Mesenchymal stem cell (in vitro differentiated cells and primary cell): ENCODE data around the gene KRT76.

Experiments used
- DNase-seq: peaks from one replicate; pipeline ENCODE4 v3.0.0-alpha.2; 2013
- H2AFZ ChIP-seq: one replicate; pipeline ENCODE4 v1.6.1; 2013; ENCODE audit warnings: low read depth, mild to moderate bottlenecking, control low read depth, inconsistent platforms, low read length, moderate library complexity
- H2AK5ac ChIP-seq: 2 replicates; pipeline ENCODE4 v1.6.1; 2013; ENCODE audit warnings: low read length, moderate library complexity, mild to moderate bottlenecking, inconsistent platforms; ENCODE audit not compliant: severe bottlenecking
- H2BK120ac ChIP-seq: one replicate; pipeline ENCODE4 v1.6.1; 2013; ENCODE audit warnings: low read depth, mild to moderate bottlenecking, inconsistent platforms, low read length, moderate library complexity
- H2BK12ac ChIP-seq, 2 experiments: one replicate each; pipeline ENCODE4 v1.6.1; 2013; ENCODE audit warnings: inconsistent platforms in 2 of 2, low read length in 2 of 2, mild to moderate bottlenecking in 2 of 2, moderate library complexity in 2 of 2, control low read depth in 1 of 2
- H2BK15ac ChIP-seq: one replicate; pipeline ENCODE4 v1.6.1; 2013; ENCODE audit warnings: mild to moderate bottlenecking, low read depth, inconsistent platforms; ENCODE audit not compliant: poor library complexity, severe bottlenecking
- H2BK5ac ChIP-seq: 2 replicates; pipeline ENCODE4 v1.6.1; 2013; ENCODE audit warnings: low read depth, mild to moderate bottlenecking, low read length, control low read depth, inconsistent platforms; ENCODE audit not compliant: poor library complexity, severe bottlenecking
- H3K14ac ChIP-seq, 2 experiments: one replicate each; pipeline ENCODE4 v1.6.1; 2013; ENCODE audit warnings: inconsistent platforms in 2 of 2, low read length in 2 of 2, control low read depth in 1 of 2, mild to moderate bottlenecking in 1 of 2, moderate library complexity in 1 of 2
- H3K18ac ChIP-seq, 2 experiments: one replicate each; pipeline ENCODE4 v1.6.1; 2013; ENCODE audit warnings: inconsistent platforms in 2 of 2, low read length in 2 of 2, control low read depth in 1 of 2, low read depth in 1 of 2, mild to moderate bottlenecking in 1 of 2
- H3K23ac ChIP-seq, 2 experiments: one replicate each; pipeline ENCODE4 v1.6.1; 2013; ENCODE audit warnings: inconsistent platforms in 2 of 2, low read length in 2 of 2, mild to moderate bottlenecking in 2 of 2, moderate library complexity in 2 of 2, control low read depth in 1 of 2
- H3K27ac ChIP-seq: 2 replicates; pipeline ENCODE4 v1.5.1; 2013; ENCODE audit warnings: mild to moderate bottlenecking, moderate library complexity, low read length, control low read depth, inconsistent platforms; ENCODE audit not compliant: poor library complexity, severe bottlenecking
- H3K27me3 ChIP-seq, 2 experiments: 2 replicates each; pipeline versions ENCODE4 v1.6.1 to v1.7.0; 2013; ENCODE audit warnings: low read length in 2 of 2, mild to moderate bottlenecking in 2 of 2, moderate library complexity in 2 of 2, control low read depth in 1 of 2, inconsistent platforms in 1 of 2; ENCODE audit not compliant: control insufficient read depth in 1 of 2, insufficient read depth in 1 of 2
- H3K36me3 ChIP-seq, 2 experiments: 2 replicates each; pipeline versions ENCODE4 v1.6.1 to v1.7.0; 2013; ENCODE audit warnings: low read length in 2 of 2, control low read depth in 1 of 2, inconsistent platforms in 1 of 2, low read depth in 1 of 2, mild to moderate bottlenecking in 1 of 2; ENCODE audit not compliant: insufficient read depth in 2 of 2, control insufficient read depth in 1 of 2
- H3K4ac ChIP-seq, 2 experiments: one replicate each; pipeline ENCODE4 v1.6.1; 2013; ENCODE audit warnings: inconsistent platforms in 2 of 2, low read length in 2 of 2, mild to moderate bottlenecking in 2 of 2, moderate library complexity in 2 of 2, control low read depth in 1 of 2, low read depth in 1 of 2
- H3K4me1 ChIP-seq: 2 replicates; pipeline ENCODE4 v1.6.1; 2013; ENCODE audit warnings: low read depth, low read length, control low read depth; ENCODE audit not compliant: control insufficient read depth, insufficient read depth
- H3K4me2 ChIP-seq: 2 replicates; pipeline ENCODE4 v1.6.1; 2013; ENCODE audit warnings: low read length, mild to moderate bottlenecking, inconsistent platforms; ENCODE audit not compliant: poor library complexity, severe bottlenecking
- H3K4me3 ChIP-seq, 2 experiments: 2 replicates each; pipeline versions ENCODE4 v1.5.1 to v1.7.0; 2013; ENCODE audit warnings: low read length in 2 of 2, mild to moderate bottlenecking in 2 of 2, control low read depth in 1 of 2, low read depth in 1 of 2; ENCODE audit not compliant: insufficient read depth in 1 of 2
- H3K79me1 ChIP-seq: replicated peaks from 2 replicates; pipeline ENCODE4 v1.6.1; 2013; ENCODE audit warnings: mild to moderate bottlenecking, control low read depth, low read length, inconsistent platforms; ENCODE audit not compliant: poor library complexity, severe bottlenecking
- H3K9ac ChIP-seq: 2 replicates; pipeline ENCODE4 v1.7.0; 2013; ENCODE audit warnings: mild to moderate bottlenecking, low read length, moderate library complexity
- H3K9me3 ChIP-seq: 2 replicates; pipeline ENCODE4 v1.7.0; 2013; ENCODE audit warnings: mild to moderate bottlenecking, low read length; ENCODE audit not compliant: control insufficient read depth
- H4K8ac ChIP-seq: one replicate; pipeline ENCODE4 v1.6.1; 2013; ENCODE audit warnings: inconsistent platforms, mild to moderate bottlenecking, low read length, moderate library complexity
- H4K91ac ChIP-seq: one replicate; pipeline ENCODE4 v1.6.1; 2013; ENCODE audit warnings: mild to moderate bottlenecking, low read length, inconsistent platforms
- WGBS: methylation state at CpG from one replicate; pipeline ENCODE4 v1.1.7; 2013; ENCODE audit warnings: mixed read lengths; 5-methylcytosine and 5-hydroxymethylcytosine counted together

Gene KRT76

GRCh38 chr12:52782502-52782901, 5.4 kb upstream of the KRT76 start:
- Histone ChIP-seq H3K36me3 (no peaks in the 10 kb centered on the region), H3K23ac (no peak overlapping the region), H3K9ac (no peak overlapping the region), H3K4ac (no peak overlapping the region), H2BK15ac (no peak overlapping the region), H3K4me3 (no peak overlapping the region), H4K8ac (no peak overlapping the region), H3K9me3 (no peaks in the 10 kb centered on the region), H2AFZ (no peak overlapping the region), H4K91ac (no peak overlapping the region), H3K4me1 (no peaks in the 10 kb centered on the region), H2BK120ac (no peak overlapping the region), H2BK12ac (no peak overlapping the region), H3K14ac (no peak overlapping the region), H3K27me3 (peaks cover 47 to 84% of the 10 kb centered on the region in 2 experiments), H3K4me2 (no peak overlapping the region), H3K18ac (no peak overlapping the region), H3K27ac (no peak overlapping the region), H2AK5ac (no peak overlapping the region), H3K79me1 (no peaks in the 10 kb centered on the region), H2BK5ac (no peak overlapping the region)
- DNase-seq: no peak
- WGBS: 83% methylated on average over 4 of the region's 4 CpGs

- Histone ChIP-seq H2BK15ac (no peak overlapping the region), H3K4ac (no peak overlapping the region), H3K27me3 (peaks cover 44 to 84% of the 10 kb centered on the region in 2 experiments), H3K9me3 (no peaks in the 10 kb centered on the region), H2BK12ac (no peak overlapping the region), H3K4me1 (no peaks in the 10 kb centered on the region), H2BK120ac (no peak overlapping the region), H2AK5ac (no peak overlapping the region), H3K36me3 (no peaks in the 10 kb centered on the region), H3K79me1 (no peaks in the 10 kb centered on the region), H2AFZ (no peak overlapping the region), H2BK5ac (no peak overlapping the region), H3K18ac (no peak overlapping the region), H3K14ac (no peak overlapping the region), H3K4me3 (no peak overlapping the region), H3K4me2 (no peak overlapping the region), H4K8ac (no peak overlapping the region), H3K27ac (no peak overlapping the region), H3K23ac (no peak overlapping the region), H4K91ac (no peak overlapping the region), H3K9ac (no peak overlapping the region)
- no peak for DNase-seq
- 30% methylated on average over 2 of the region's 4 CpGs for WGBS
Observed at GRCh38 chr12:52781399-52782082, 4.4 kb upstream of the KRT76 start.

GRCh38 chr12:52779914-52780313, 2.8 kb upstream of the KRT76 start:
- Histone ChIP-seq H2BK120ac (no peak overlapping the region), H3K4me2 (no peak overlapping the region), H2AFZ (no peak overlapping the region), H3K4me1 (no peaks in the 10 kb centered on the region), H3K27me3 (peaks cover 48 to 90% of the 10 kb centered on the region in 2 experiments), H2BK15ac (no peak overlapping the region), H3K9ac (no peak overlapping the region), H3K4me3 (no peak overlapping the region), H3K14ac (no peak overlapping the region), H3K23ac (no peak overlapping the region), H2BK12ac (no peak overlapping the region), H2BK5ac (no peak overlapping the region), H4K91ac (no peak overlapping the region), H3K4ac (no peak overlapping the region), H3K18ac (no peak overlapping the region), H4K8ac (no peak overlapping the region), H3K27ac (no peak overlapping the region), H2AK5ac (no peak overlapping the region), H3K9me3 (no peaks in the 10 kb centered on the region), H3K79me1 (no peaks in the 10 kb centered on the region), H3K36me3 (no peaks in the 10 kb centered on the region)
- 80% methylated on average over 6 of the region's 6 CpGs for WGBS
- no peak for DNase-seq

GRCh38 chr12:52778833-52779232, 1.7 kb upstream of the KRT76 start:
- no peak overlapping the region for H2BK5ac ChIP-seq
- no peak for DNase-seq
- no peaks in the 10 kb centered on the region for H3K9me3 ChIP-seq
- peaks cover 56 to 93% of the 10 kb centered on the region in 2 experiments for H3K27me3 ChIP-seq
- no peak overlapping the region for H3K4ac ChIP-seq
- H2BK120ac ChIP-seq: no peak overlapping the region
- no peak overlapping the region for H3K23ac ChIP-seq
- H3K18ac ChIP-seq: no peak overlapping the region
- no peaks in the 10 kb centered on the region for H3K79me1 ChIP-seq
- H3K27ac ChIP-seq: no peak overlapping the region
- H4K8ac ChIP-seq: no peak overlapping the region
- no peaks in the 10 kb centered on the region for H3K36me3 ChIP-seq
- H3K4me3 ChIP-seq: no peak overlapping the region
- H2BK12ac ChIP-seq: no peak overlapping the region
- H3K14ac ChIP-seq: no peak overlapping the region
- H2AK5ac ChIP-seq: no peak overlapping the region
- H3K4me1 ChIP-seq: no peaks in the 10 kb centered on the region
- H4K91ac ChIP-seq: no peak overlapping the region
- H2AFZ ChIP-seq: no peak overlapping the region
- no peak overlapping the region for H3K9ac ChIP-seq
- H2BK15ac ChIP-seq: no peak overlapping the region
- 92% methylated on average over 1 of the region's 2 CpGs for WGBS
- H3K4me2 ChIP-seq: no peak overlapping the region
